Measurements from ENCODE around the gene KIFC3.

DNA sequence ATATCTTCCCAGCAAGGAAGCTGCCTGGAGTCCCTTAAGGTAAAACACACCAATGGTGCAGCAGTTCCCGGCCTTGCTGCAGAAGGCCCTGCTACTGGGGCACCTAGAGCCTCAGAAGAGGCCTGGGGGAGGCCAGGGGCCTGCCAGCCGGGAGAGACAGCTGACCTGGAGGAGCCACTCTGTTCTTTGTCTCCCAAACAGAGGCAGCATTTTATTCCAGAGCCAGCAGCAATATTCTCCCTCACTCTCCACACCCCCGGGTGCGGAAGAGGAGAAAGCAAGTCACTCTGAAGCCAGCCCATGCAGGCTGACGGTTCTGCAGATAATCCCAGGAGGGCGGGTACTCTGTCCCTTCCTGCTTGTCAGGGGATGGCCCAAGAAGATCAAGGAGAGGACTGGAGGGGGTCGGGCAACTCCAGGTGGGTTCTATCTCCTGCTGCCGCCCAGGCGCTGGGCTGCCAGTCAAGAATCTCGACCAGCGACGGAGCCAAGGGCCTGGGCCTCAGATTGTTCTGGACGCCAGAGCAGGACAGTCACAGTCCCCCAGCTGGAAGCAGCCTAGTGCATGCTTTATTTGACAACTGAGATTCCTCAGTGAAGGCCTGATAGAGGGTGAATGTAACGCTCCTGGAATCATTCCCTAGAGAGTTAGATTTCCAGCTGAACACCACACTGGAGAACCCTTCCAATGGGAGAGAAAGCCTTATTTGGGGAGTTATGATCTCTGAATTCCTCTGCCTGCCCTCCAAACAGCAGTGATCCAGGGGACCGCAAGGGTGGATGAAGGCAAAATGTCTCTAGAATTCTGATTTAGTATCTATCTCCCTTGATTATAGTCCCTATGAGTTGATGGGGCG lies 1.1 kb upstream of the KIFC3 start:
- TF ChIP-seq, protein P1, sequence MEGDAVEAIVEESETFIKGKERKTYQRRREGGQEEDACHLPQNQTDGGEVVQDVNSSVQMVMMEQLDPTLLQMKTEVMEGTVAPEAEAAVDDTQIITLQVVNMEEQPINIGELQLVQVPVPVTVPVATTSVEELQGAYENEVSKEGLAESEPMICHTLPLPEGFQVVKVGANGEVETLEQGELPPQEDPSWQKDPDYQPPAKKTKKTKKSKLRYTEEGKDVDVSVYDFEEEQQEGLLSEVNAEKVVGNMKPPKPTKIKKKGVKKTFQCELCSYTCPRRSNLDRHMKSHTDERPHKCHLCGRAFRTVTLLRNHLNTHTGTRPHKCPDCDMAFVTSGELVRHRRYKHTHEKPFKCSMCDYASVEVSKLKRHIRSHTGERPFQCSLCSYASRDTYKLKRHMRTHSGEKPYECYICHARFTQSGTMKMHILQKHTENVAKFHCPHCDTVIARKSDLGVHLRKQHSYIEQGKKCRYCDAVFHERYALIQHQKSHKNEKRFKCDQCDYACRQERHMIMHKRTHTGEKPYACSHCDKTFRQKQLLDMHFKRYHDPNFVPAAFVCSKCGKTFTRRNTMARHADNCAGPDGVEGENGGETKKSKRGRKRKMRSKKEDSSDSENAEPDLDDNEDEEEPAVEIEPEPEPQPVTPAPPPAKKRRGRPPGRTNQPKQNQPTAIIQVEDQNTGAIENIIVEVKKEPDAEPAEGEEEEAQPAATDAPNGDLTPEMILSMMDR (conservative IDR thresholded peaks at IDR 0.05): no peak
- no peak for TF ChIP-seq ZFX (IDR thresholded peaks at IDR 0.05)

Measured in C4-2B (cell line).